Germinal center (tissue), 1 donor: ENCODE results near the gene TDRD15.
"Not testable (repeated sequence)": the region's sequence is repeated elsewhere in the genome, so short reads cannot be mapped to it uniquely, and the experiment has no call there.

ENCODE experiments used
- DNase-seq: peaks from one replicate; pipeline ENCODE4 v3.0.0; 2012; ENCODE audit warnings: mixed read lengths, low spot score

The TDRD15 gene

DNA sequence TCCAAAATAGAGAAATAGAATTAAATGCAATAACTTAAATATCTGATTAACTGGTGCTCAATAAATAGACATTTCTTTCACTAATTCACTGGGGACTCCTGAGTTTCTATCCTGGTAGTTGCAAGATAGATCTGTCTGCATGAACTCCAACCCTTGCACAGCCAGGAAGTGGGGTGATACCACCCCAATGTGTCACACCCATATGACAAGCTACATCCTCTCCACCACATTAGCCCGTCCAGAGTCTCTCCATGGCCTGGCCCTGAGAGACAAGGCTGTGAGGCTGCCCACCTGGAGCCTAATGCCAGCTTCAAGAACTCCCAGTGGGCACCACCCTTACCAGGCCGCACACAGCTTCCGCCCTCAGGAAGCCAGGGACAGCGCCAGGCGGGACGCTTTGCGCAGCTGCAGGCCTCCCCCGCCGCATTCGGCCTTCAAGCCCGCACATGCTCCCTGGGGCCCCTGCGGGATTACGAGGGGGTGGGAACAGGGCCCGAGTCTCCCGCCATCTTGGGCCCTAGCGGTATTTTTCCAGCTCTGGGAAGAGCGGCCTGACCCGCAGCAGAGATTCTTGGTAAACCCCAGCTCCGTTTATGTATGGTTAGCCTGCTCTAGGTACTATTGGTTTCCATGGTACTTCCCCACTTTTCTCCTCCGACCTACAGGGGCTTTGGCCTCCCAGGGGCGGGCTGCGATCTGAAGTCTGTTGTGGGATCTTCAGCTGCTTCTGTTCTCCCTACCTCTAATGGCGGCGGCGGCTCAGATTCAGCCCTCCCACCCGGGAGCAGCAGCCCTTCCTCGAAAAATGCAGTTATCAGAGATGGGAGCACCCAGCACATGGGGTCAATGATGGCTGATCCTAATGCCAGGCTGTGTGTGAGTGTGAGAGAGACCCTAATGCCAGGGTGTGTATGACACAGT is at the start of gene TDRD15:
Gene TDRD15 (plus strand): TSS at position 496 of the 921 bp plus-strand sequence. CDS start 13,500 bp downstream, outside the sequence.
- DNase-seq: no peak

DNA sequence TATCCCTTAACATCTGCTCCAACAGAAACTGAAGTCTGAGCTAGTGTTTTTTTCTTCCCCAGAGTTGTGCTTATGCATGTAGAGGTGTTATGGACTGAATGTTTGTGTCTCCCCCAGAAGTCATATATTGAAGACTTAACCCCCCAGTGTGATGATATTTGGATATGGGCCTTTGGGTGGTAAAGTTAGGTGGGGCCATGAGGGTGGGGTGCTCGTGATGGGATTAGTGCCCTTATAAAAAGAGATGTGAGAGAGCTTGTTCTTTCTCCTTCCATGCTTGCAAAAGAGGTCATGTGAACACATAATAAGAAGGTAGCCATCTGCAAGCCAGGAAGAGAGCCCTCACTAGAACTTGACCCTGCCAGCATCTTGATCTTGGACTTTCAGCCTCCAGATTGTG is 45.5 kb upstream of the TDRD15 start:
- DNase-seq: no peak

DNA sequence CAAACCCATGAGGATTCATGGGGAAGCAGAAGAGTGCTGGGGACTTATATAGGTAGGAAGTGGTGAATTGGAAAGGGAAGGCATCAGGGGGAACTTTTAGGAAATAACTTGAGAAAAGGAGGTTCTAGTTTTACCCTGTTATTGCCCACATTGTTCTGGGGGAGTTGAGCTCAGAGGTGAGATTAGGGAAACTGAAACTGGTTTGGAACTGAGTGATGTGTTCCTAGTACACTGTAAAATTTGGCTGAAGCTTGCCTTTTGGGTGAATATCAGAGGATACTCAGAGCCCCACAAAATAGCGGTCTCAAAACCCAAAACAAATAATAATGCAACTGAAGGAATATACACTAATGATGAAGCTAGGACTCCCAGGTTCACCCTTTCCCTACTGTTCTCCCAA is 40.3 kb upstream of the TDRD15 start:
- DNase-seq: no peak

DNA sequence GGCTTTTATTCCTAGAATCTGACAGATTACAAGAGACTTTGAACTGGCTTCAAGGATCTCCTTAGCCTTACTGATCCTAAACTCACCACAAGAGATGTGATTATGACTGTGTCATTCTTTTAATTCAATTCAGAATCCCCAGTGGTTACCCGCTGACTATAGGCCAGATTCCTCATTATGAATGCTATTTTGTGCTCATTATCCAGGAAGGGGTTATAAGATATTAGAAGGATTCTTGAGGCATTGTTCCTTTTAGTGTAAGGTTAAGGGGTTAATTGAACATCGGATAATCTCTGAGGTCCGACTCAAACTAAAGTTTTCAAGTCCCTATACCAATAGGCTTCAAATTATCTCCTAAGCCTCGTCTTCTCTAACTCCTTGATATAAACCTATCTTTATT is 39.4 kb upstream of the TDRD15 start:
- DNase-seq: no peak

DNA sequence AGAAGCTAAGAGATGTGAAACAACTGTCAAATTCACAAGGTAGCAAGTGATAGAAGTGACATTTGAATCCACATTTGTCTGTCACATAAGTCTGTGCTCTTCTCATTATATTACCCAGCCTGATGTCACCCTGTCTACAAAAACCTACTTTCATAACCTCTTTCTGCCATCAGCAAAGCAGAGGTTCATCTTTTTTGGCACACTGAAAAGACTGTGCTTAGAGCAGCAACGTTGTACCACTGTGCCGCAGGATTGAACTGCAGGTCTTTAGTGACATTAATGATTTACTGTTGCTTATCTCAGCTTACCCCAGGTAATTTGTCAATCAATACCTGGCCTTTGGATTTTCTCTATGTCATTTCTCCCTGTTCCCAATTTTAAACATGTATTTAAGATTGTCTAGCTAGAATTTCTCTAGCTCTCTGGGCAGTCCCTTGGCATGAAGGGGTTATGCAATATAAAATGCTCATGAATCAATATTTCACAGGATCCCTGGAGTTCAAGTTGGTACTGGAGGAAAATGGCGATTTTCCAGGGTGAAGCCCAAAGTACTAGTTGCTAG is 31.4 kb upstream of the TDRD15 start:
- DNase-seq: no peak

DNA sequence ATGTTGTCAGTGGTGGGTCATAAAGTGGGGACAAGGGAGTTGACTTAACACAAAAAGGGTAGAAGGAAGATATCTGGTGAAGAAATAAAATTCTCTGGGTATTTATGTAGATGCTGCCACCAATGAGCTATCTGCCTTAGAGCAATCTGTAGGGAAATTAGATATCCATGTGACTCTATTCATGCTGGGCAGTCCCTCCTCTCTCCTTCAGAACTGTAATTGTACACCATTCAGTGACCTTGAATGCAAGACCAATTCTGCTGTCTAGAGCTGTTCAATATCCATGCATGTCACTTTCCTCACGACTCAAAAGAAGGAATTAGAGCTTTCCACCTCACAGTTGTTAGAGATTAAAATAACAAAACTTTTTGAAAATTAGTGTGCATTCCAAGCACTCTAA is 28.6 kb upstream of the TDRD15 start:
- DNase-seq: no peak

DNA sequence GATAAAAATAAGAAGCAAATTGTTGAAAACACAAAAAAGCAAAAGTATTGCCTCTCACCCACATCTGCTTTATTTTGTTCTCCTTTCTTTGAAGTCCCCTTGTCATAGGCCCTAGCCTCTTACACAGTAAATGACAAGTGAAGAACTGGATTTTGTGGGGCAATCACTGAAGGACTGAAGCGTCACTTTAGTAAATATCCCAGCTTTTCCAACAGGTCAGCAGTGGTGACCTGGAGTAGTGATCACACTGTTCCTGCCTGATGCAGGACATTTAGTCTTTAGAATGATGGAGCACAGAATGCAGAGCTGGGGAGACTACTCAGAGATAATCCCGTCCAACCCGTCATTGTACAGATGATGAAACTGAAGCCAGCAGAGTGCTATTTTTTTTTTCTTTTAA is 28.1 kb upstream of the TDRD15 start:
- DNase-seq: no peak

DNA sequence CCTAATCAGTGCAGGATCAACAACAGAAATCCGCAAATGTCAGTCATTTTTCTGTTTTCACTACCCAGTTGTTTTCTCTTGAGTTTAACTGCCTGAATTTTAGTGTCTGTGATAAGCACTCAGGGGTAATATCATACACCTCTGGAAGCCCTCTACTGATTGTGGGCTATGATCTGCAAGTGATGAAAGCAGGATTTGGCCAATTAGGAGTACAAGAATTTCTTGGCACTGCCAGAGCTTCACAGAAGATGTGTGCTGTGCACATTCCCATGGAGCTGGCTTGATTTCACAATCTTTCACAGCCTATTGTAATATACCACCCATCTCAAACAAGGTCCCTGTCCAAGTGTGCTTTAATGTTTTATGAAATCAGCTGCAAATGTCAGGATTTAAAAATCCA is 27.3 kb upstream of the TDRD15 start:
- no peak for DNase-seq

DNA sequence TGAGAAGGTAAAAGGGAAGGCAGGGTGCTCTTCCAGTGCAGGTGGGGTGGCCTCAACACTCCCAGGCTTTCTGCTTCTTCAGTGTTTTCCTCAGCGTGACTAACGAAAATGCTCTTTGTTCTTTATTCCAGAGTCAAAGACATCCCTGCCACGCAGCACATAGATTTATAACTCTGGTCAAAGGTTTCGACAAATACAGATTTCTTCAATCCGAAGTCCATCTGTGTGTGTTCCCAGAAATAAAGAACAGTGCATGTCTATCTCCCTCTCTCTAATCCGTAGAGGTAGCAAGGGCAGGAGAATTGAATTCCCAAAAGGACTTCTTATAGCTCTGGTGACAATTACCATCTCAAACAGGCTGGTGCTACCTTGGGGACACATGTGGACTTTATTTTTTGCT is 26.4 kb upstream of the TDRD15 start:
- no peak for DNase-seq

DNA sequence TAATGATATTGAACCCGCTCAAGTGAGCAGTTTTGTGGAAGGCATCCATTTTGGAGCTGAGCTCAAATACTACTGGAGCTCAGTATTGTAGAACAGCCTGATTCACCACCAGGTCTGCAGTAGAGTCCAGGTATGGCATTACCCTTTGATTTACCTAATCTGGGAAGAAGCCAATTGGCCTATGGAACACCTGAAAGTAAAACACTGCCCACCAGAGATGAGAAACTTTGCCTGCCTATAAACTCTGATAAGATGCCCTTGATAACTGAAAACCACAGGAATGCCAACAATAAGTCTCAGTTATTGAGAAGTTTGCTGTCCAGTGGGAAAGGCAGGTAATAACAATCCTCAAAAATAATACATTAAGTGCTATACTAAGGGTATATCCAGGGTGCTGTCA is 25.5 kb upstream of the TDRD15 start:
- no peak for DNase-seq

DNA sequence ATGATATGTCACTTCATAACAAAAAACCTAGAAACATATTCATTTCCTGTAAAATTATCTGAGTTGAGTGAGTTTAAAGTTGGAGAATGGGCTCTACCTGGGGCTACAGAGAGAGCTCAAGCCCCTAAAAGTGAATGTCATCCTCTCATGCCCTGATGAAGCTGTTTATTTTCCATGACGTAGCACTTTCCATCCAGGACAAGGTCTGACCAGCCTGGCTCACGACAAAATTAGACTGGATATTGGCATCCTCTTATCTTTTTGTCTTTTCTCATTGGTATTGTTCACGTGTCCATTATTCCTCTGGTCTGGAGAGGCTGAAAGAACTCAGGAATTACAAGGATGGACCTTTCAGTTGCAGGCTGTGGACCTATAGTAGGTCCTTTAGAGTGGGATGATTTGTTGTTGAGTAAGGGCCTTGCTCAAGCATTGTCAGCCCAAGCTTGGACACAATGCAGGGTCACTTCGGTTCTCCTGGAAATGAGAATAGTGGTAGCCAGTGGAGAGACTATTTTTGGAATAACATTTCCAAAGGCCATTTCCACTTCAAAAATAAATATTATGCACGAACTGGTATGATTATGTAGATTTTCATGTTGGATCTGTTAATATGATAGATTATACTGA is 24.4 kb upstream of the TDRD15 start:
- DNase-seq: no peak

DNA sequence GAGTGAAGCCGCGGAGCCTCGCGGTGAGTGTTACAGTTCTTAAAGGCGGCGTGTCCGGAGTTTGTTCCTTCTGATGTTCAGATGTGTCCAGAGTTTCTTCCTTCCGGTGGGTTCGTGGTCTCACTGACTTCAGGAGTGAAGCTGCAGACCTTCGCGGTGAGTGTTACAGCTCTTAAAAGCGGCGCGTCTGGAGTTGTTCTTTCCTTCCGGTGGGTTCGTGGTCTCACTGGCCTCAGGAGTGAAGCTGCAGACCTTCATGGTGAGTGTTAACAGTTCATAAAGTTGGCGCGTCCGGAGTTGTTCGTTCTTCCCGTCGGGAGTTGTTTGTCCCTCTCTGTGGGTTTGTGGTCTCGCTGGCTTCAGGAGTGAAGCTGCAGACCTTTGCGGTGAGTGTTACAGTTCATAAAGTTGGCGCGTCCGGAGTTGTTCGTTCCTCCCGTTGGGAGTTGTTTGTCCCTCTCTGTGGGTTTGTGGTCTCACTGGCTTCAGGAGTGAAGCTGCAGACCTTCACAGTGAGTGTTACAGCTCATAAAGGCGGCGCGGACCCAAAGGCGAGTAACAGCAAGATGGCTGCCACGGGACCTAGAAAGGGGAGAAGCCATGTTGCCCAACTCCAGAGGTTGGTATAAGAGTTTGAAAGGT is 22.1 kb upstream of the TDRD15 start:
- not testable (repeated sequence) for DNase-seq

DNA sequence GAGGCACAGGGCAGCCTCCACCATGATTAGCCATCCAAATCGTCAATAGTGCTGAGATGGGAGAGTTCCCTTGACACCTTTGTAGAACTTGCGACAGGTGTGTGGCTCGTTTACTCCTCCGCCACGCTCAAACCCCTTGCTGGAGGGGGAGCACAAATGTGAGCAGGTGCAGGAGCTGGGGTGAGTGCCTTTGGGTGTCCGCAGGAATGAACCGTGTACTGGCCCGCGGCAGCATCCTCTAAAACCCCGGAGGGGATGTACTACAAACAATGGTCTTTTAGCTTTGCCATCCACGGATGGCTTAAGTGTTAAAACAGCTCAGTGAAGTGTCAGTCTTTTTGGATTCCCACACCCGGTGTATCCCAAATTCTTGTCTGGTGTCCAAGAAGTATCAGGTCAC is 21.4 kb upstream of the TDRD15 start:
- no peak for DNase-seq

DNA sequence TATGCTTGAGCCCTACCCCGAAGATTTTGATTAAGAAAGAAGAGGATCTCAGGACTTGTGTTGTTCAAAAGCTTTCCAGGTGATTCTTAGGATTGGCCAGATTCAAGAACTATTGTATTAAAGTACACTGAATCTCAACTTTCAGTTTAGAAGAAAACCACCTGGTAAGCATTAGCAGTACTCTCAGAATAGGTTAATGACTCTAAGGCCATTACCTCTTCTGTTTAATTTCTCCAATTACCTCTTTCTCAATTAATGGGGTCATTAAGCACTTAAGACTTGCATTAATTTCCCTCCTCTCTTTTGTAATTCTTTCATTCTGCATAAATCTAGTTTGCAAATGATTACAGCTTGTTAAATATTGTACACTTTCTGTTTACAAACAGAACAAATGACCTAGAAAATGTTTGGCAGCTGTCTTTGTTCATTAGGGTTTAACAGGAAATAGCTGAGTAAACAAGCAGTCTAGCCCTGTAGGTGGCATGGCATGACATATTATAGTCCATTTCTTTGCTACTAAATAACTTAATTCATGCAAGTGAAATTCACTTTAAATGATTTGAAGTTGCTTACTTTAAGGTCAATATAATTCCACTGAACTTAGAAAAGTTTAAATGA is 20.4 kb upstream of the TDRD15 start:
- DNase-seq: no peak

DNA sequence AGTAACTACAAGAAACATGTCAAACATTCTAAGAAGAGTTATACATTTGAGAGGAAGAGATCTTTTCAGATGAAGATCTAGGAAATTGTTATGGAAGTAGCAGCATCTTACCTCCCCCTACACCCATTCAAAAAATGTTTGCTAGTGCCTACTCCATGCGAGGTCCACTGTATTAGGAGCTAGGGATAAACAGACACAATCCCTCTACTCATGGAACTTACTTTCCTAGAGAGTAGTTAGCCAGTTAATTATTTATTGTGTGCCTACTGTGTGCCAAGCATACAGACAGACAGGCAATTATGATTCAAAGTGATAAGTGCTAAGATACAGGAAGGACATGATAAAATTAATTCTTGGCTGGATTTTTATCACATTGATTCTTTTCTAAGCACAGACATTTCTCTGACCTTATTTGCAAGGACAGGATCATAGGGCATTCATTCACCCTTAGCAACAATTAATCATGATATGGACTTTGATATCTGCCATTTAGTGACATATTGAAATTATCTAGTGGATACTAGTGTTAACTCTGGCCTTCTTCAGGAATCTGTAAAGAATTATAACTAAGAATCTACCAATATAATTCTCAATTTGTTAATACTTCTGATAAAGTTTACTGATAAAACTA is 19.6 kb upstream of the TDRD15 start:
- no peak for DNase-seq

DNA sequence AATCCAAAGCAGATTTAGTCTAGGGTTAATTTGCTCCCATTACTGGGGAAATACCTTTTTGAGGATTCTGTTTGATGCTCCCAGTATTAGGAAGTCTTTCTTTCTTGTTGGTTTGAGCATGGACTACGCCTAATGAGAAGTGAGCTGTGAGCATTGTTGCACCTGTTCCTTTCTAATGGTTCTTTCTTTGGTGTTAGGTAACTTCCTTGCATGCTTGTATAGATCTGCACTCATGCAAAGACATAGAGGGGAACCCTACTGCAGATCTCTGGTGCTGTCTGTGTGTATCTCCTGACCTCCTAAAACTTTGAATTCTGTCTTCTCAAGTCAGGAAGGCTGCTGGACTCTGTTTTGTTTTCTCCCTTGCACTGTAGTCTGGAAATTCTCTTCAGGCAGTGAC is 12.8 kb upstream of the TDRD15 start:
- no peak for DNase-seq

DNA sequence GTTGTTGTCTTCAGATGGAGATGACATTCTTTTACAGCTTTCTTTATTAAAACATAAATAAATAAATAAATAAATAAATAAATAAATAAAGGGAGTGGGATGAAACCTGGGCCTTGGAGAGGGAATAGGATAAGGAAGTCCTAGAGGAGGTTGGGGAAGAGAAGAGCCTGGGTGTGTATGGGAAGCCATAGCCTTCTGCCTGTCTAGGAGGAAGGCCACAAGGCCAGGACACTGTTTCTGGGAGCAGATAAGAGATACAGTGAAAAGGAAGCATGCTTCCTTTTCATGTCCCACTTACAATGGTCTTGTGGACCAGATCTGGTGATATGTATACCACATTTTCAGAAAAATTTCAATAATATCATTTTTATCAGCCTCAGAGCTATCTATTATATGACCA is 6.1 kb upstream of the TDRD15 start:
- no peak for DNase-seq

DNA sequence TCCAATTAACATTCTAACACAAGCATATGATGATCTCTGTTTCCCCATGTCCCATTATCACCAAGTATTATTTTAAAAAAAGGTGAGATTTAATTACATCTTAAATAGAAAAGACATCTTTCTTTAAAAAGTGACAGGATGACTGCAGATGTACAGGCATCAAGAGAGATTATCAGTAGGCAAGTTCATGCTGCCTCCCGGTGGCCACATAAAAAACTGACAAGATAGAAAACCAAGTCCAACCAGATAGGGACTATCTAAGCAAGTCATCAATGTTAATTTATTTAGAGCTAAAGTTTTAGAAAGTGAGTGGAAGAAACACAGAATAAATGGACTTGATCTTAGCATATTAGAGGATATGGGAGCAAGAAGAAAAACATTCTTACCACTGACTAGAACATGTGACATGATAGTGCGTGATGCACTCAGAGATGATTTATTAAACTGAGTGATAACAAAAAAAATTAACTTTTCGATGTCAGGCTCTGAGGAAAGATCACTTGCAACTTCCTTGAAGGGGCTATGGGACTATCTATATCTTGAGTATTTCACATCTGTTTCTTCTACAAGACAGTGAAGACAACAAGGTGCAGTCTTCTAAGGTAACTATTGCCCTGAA is 5.4 kb upstream of the TDRD15 start:
- peak; percentile 4 for DNase-seq

DNA sequence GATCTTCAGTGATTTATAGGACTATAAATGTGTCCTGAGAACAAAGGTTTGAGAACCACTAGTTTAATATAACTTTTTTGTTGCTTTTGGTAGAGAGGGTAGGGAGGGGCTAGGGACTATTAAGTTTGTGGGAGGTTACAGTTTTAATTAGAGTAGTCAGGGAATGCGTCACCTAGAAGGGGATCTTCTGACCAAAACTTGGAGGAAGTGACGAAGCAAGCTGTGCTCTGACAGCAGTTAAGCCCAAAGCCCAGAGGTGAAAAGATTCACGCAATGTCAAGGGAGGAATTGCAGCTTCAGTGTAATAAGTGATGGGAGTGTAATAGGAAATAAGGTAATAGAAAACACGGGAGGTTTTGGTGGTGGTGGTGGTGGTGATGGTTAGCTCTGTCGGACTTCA is 8.1 kb downstream of the TDRD15 start:
- DNase-seq: no peak

DNA sequence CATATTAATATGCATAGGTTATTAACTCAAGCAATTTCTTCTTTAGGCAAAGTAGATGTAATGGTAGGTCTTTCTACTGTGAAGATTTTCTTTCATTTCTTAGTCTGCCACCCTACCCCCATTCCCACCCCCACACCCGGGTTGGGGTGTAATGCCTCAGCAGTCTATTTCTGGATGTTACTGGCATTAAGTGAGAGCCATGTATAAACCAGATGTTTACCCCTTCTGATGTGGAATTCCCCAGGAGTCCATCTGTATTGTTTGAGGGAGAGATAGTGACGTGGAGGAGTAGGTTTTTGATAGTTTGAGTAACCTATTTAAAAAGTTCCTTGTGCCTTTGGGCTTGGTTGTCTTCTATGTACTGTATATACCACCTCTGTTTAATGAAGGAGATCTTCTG is 11.8 kb downstream of the TDRD15 start:
- DNase-seq: no peak

DNA sequence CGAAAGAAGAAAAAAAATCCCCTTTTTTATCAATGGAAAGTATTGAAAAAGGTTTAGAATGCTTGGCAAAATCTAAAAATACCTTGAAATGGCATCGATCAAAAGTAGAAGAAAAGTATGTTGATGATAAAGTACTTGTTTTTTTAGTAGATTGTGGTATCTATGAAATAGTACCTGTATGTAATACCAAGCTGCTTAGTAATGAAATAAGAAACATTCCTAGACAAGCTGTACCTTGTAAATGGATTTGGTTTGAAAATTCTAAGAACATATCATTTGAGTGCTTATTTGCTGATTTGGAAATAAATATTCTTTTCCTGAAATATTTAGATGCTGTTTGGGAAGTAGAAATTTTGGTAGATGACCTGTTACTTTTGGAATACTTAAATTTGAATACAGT is 18.4 kb downstream of the TDRD15 start:
- no peak for DNase-seq
